Uterus (tissue), 4 donors: Measurements from ENCODE around the gene ALDH3A2. TPM values are rescaled to one million over a fixed set of nuclear protein-coding genes. Genes with fewer than 3 reads are reported as not detected.

Experiments used
- DNase-seq, 2 donors: peaks; one replicate each; pipeline ENCODE4 v3.0.0-alpha.2; 2019 to 2020
- H3K27ac ChIP-seq, 2 donors: fragments of 200-600 bp; sonication (generic); 1 replicate in 1 of 2; 2 replicates in 1 of 2; pipeline ENCODE4 v1.5.1; 2016 to 2018
- H3K27me3 ChIP-seq, 2 donors: fragments of 200-600 bp; sonication (generic); one replicate each; pipeline ENCODE4 v1.5.1; 2018 to 2019; ENCODE audit warnings: control low read depth in 1 of 2
- H3K36me3 ChIP-seq, 2 donors: fragments of 200-600 bp; sonication (generic); one replicate each; pipeline ENCODE4 v1.5.1; 2019; ENCODE audit warnings: control low read depth in 1 of 2
- H3K4me1 ChIP-seq, 2 donors: fragments of 200-600 bp; sonication (generic); one replicate each; pipeline ENCODE4 v1.5.1; 2018 to 2019; ENCODE audit warnings: control low read depth in 1 of 2
- H3K4me3 ChIP-seq, 2 donors: fragments of 200-600 bp; sonication (generic); 1 replicate in 1 of 2; 2 replicates in 1 of 2; pipeline ENCODE4 v1.5.1; 2018 to 2019; ENCODE audit warnings: mild to moderate bottlenecking in 1 of 2
- H3K9me3 ChIP-seq, 2 donors: fragments of 200-600 bp; sonication (generic); one replicate each; pipeline ENCODE4 v1.5.1; 2019; ENCODE audit warnings: control low read depth in 1 of 2
- POLR2A ChIP-seq, 2 donors: fragments of 450-650 bp; IDR thresholded peaks; one replicate each; pipeline ENCODE4 v1.6.1; 2016; ENCODE audit warnings: antibody characterized with exemption in 2 of 2, mild to moderate bottlenecking in 1 of 2, moderate library complexity in 1 of 2
- intact Hi-C: fragments of 100-400 bp; cut with DNase I; formaldehyde crosslinking; loops from one replicate; pipeline ENCODE4 v1.15.1; 2023; ENCODE audit warnings: low total_unique reads
- total RNA-seq, 4 donors: library from RNA; depleted of rRNA in 3 of 4; stranded (reverse); fragments of >200 nt in 3 of 4; gene quantifications; one replicate each; pipeline versions ENCODE4 v1.1.0 to v1.2.4, GENCODE V29; 2014 to 2023
- TF ChIP-seq, protein P1 (sequence below), 4 experiments: fragments of 200-600 bp in 2 of 4; fragments of 450-650 bp in 2 of 4; sonication (generic) in 2 of 4; IDR thresholded peaks; one replicate each; pipeline ENCODE4 v1.5.1; 2016 to 2019; ENCODE audit warnings: antibody characterized with exemption in 4 of 4, mild to moderate bottlenecking in 2 of 4, moderate library complexity in 1 of 4
- donor health status: DM: yes; HTN: yes; CAD: no.

The ALDH3A2 gene
- total RNA-seq, 4 donors from 2014 or later, result 19.0 to 166 (median 82.5) TPM

DNA sequence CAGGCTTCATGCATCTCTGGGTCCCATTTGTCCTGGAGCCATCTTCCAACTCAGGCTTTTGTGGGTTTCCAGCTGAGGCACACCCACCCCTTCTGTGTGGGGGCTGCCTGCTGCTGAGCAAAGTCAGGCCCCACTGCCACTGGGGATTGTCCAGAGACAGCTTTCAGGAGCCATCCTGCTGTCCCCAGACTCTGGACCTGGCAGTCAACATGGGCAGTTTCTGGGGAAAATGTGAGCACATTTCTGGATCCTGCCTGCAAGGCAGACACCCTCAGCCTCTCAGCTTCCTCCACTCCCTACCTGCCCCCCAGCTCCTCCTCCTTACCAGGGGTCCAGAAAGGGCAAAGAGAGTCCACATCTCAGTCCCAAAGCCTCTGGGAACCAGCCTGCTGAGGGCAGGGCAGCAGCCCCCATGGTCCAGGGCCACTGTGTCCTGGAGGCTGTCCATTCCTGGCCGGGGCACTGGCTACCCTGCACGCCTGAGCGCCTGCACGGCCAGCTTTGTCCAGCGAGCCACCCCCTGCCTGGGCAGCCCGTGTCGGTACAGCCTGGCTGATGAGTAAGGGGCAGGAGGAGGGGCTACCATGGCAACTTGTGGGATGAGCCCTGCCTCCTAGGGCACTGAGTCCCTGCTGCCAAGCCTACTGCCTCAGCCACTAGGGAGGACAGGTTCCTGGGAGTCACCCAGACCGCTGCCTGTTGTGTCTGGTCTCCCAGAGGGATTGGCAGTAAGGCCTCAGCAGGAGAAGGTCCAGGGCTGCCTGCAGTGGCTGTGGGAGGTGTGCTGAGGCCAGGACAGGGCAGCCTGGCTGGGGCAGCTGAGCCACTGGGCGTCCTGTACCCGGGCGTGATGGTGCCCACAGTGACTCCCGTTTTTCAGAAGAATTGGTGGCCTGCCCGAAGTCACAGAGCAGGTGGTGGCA is 67.8 kb downstream of the ALDH3A2 start, which contains the start of gene SLC47A2:
Gene SLC47A2, minus strand, starts transcription at position 477 of the 923 bp plus-strand sequence. Its CDS starts 29 bp downstream, at position 448.
- H3K9me3 ChIP-seq, result no peaks in the 10 kb centered on the region

GRCh38 chr17:19717031-19717360 is 68.4 kb downstream of the ALDH3A2 start:
- no peaks in the 10 kb centered on the region for H3K36me3 ChIP-seq
- intact Hi-C loops, result no loop called here
- no peaks in the 10 kb centered on the region for H3K27me3 ChIP-seq
- DNase-seq, result no peak
- no peaks in the 10 kb centered on the region for H3K9me3 ChIP-seq
- H3K4me3 ChIP-seq, result no peak overlapping the region
- no peak overlapping the region for H3K27ac ChIP-seq
- TF ChIP-seq, protein P1, sequence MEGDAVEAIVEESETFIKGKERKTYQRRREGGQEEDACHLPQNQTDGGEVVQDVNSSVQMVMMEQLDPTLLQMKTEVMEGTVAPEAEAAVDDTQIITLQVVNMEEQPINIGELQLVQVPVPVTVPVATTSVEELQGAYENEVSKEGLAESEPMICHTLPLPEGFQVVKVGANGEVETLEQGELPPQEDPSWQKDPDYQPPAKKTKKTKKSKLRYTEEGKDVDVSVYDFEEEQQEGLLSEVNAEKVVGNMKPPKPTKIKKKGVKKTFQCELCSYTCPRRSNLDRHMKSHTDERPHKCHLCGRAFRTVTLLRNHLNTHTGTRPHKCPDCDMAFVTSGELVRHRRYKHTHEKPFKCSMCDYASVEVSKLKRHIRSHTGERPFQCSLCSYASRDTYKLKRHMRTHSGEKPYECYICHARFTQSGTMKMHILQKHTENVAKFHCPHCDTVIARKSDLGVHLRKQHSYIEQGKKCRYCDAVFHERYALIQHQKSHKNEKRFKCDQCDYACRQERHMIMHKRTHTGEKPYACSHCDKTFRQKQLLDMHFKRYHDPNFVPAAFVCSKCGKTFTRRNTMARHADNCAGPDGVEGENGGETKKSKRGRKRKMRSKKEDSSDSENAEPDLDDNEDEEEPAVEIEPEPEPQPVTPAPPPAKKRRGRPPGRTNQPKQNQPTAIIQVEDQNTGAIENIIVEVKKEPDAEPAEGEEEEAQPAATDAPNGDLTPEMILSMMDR (IDR thresholded peaks at IDR 0.05), result no peak
- TF ChIP-seq POLR2A (IDR thresholded peaks at IDR 0.05), result no peak
- H3K4me1 ChIP-seq, result peaks cover 0 to 6% of the 10 kb centered on the region in 2 donors

More for the DNA sequence above, 67.8 kb downstream of the ALDH3A2 start, which contains the start of gene SLC47A2:
- DNase-seq, result no peak
- Histone ChIP-seq H3K27me3 (no peaks in the 10 kb centered on the region), H3K4me1 (peaks cover 0 to 6% of the 10 kb centered on the region in 2 donors), H3K27ac (no peak within 1 kb of the TSS), H3K36me3 (no peaks in the 10 kb centered on the region), H3K4me3 (no peak within 1 kb of the TSS)
- TF ChIP-seq, protein P1 (IDR thresholded peaks at IDR 0.05), result no peak
- no peak for TF ChIP-seq POLR2A (IDR thresholded peaks at IDR 0.05)
- intact Hi-C loops, result no loop called here

DNA sequence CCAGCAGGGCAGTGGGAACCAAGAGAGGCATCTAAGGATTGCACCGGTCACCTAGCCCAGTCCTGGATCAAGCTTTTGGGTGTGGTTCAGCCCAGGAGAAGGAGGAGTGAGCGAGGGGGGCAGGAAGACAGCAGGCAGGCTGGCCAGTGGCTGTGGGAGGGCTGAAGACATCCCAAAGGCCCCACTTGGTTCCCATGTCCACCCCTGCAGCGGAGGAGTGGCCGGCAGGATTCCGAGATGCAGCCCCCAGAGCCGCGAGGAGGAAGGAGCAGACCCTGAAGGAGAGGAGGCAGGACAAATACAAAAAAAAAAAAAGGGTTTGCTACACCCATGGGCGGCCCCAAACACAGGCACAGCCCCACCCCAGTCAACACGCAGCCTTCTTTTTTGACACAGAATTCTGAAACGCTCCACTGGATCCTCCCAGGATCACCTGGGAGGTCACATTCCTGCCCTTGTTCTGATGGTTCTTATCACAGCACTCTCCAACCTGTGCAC is 68.9 kb downstream of the ALDH3A2 start:
- no peaks in the 10 kb centered on the region for H3K9me3 ChIP-seq
- no peaks in the 10 kb centered on the region for H3K36me3 ChIP-seq
- intact Hi-C loops, result no loop called here
- H3K27ac ChIP-seq, result no peak overlapping the region
- no peak for DNase-seq
- no peak for TF ChIP-seq POLR2A (IDR thresholded peaks at IDR 0.05)
- TF ChIP-seq, protein P1 (IDR thresholded peaks at IDR 0.05), result no peak
- H3K27me3 ChIP-seq, result no peaks in the 10 kb centered on the region
- peaks cover 0 to 6% of the 10 kb centered on the region in 2 donors for H3K4me1 ChIP-seq
- no peak overlapping the region for H3K4me3 ChIP-seq

DNA sequence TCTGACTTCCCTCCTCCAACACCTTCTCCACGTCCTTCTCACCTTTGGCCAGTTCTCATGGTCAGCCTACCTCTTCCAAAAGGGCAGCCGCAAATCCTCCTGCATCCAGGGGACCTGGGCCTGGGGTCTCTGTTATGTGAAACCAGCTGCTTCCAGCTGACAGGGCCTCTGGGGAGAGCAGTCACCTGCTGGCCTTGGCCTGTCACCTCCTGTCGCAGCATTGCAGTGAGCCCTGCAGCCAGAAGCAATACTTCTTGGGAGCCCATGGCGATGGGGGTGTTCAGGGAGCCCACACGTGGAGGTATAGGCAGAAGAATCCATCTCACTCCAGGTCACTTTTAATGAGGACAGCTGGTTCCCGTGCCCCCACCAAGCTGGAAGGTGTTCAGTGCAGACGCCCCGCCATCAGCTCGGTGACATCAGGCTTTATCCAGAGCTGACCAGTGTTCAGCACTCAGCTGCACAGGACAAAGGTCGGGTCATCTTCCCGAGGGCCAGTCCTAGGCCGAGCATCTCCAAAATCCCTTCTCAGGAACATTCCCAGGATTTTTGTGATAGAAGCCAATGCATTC is 69.6 kb downstream of the ALDH3A2 start:
- no peaks in the 10 kb centered on the region for H3K27me3 ChIP-seq
- no peak for TF ChIP-seq POLR2A (IDR thresholded peaks at IDR 0.05)
- TF ChIP-seq, protein P1 (IDR thresholded peaks at IDR 0.05), result no peak
- H3K9me3 ChIP-seq, result no peaks in the 10 kb centered on the region
- no peaks in the 10 kb centered on the region for H3K36me3 ChIP-seq
- DNase-seq, result no peak
- H3K4me3 ChIP-seq, result no peak overlapping the region
- no peak overlapping the region for H3K27ac ChIP-seq
- intact Hi-C loops, result no loop called here
- H3K4me1 ChIP-seq, result peaks cover 0 to 6% of the 10 kb centered on the region in 2 donors
